Left cardiac atrium (tissue), 4 donors: Measurements from ENCODE around the gene ADH1C. TPM values are rescaled to one million over a fixed set of nuclear protein-coding genes. Genes with fewer than 3 reads are reported as not detected.

Experiments
- ATAC-seq, 2 donors: fragments of 200-7000 bp; cut with Tn5 transposase; one replicate each; pipeline ENCODE4 v1.9.1; 2020; ENCODE audit warnings: mild to moderate bottlenecking in 2 of 2, moderate library complexity in 2 of 2
- DNase-seq: peaks from one replicate; pipeline ENCODE4 v3.0.0-alpha.2; 2020
- intact Hi-C, 2 donors: fragments of 100-400 bp; cut with DNase I; formaldehyde crosslinking; loops; one replicate each; pipeline versions ENCODE4 v1.14.1 to v1.15.1; 2022 to 2023
- total RNA-seq, 2 donors: library from RNA; stranded (reverse); fragmentation: NEBNext Ultra II Directional; extraction: Animal tissue kit (Norgen Biotek cat#: 25700); gene quantifications; one replicate each; pipeline ENCODE4 v1.2.1, GENCODE V29; 2021
- donor health status: DM: no; HTN: yes; CAD: no.
- donor health status: DM: no; HTN: yes; CAD: no; lungs with severe emphysema.
- donor health status: DM: yes; HTN: yes; CAD: no.
- donor health status: Dilated cardiomyopathy.

The ADH1C gene
- total RNA-seq, 2 donors from 2014 or later = 6.7 to 9.9 TPM

- intact Hi-C loops = no loop called here
These were observed 35.2 kb downstream of the ADH1C start for GRCh38 chr4:99317354-99317753.

GRCh38 chr4:99315839-99316238 lies 36.7 kb downstream of the ADH1C start:
- intact Hi-C loops = no loop called here
- ATAC-seq = no peak
- no peak for DNase-seq

More at GRCh38 chr4:99317354-99317753, 35.2 kb downstream of the ADH1C start:
- ATAC-seq (no peak), DNase-seq (no peak)

- no peak for DNase-seq
- intact Hi-C loops = no loop called here
- ATAC-seq = no peak
These were observed 38.3 kb downstream of the ADH1C start for GRCh38 chr4:99314211-99314610.

- intact Hi-C loops = no loop called here
- DNase-seq (no peak), ATAC-seq (no peak)
These were observed 42.2 kb downstream of the ADH1C start for GRCh38 chr4:99310389-99310788.

GRCh38 chr4:99305638-99306400 lies 46.7 kb downstream of the ADH1C start:
- ATAC-seq = no peak

GRCh38 chr4:99301376-99302164 lies 51.0 kb downstream of the ADH1C start:
- intact Hi-C loops = no loop called here

More at GRCh38 chr4:99305638-99306400, 46.7 kb downstream of the ADH1C start:
- no peak for DNase-seq
- intact Hi-C loops = no loop called here

GRCh38 chr4:99300934-99301333 lies 51.6 kb downstream of the ADH1C start:
- intact Hi-C loops = no loop called here
- ATAC-seq = peak; percentile 91 to 94
- DNase-seq = peak; percentile 86

More at GRCh38 chr4:99301376-99302164, 51.0 kb downstream of the ADH1C start:
- peak in 1 of 2 donors; percentile 50 for ATAC-seq
- no peak for DNase-seq

- DNase-seq (no peak), ATAC-seq (no peak)
- intact Hi-C loops = no loop called here
These were observed 59.2 kb downstream of the ADH1C start for GRCh38 chr4:99293357-99293756.

GRCh38 chr4:99290848-99291786 lies 61.4 kb downstream of the ADH1C start, which contains the start of gene ADH1A:
TSS of gene ADH1A (minus strand) at chr4:99290985. CDS start at chr4:99290914, 71 bp downstream.
- intact Hi-C loops = no loop called here
- no peak for ATAC-seq
- no peak for DNase-seq

Other genes starting within 250 kb of the ADH1C start
- 1 to 10 TPM in 1 of 2 donors, under 1 TPM in 1; 0.27 to 1.1 TPM for gene ADH4, start 208.4 kb downstream of the ADH1C start, total RNA-seq
- gene ADH6, start 133.5 kb downstream of the ADH1C start, total RNA-seq = not detected
- 1 to 10 TPM in 1 of 2 donors, under 1 TPM in 1; 0.44 to 2.2 TPM for gene ADH1A, start 61.8 kb downstream of the ADH1C start, total RNA-seq
- gene ADH1B, start 31.3 kb downstream of the ADH1C start, total RNA-seq = 100 to 1,000 TPM; 201 to 523 TPM
- gene ADH7, start 82.6 kb upstream of the ADH1C start, total RNA-seq = not detected
- gene C4orf17, start 158.3 kb upstream of the ADH1C start, total RNA-seq = not detected
- gene TRMT10A, start 211.3 kb upstream of the ADH1C start, total RNA-seq = 1 to 10 TPM; 2.4 to 3.4 TPM
- gene MTTP, start 222.1 kb upstream of the ADH1C start, total RNA-seq = under 1 TPM; 0.59 to 0.71 TPM